B cell (primary cell): Measurements from ENCODE around the gene IRS1.

ENCODE experiments used
- EZH2 ChIP-seq: IDR thresholded peaks from 2 replicates; pipeline ENCODE4 v1.6.1; 2012; ENCODE audit warnings: borderline replicate concordance, low read depth, mild to moderate bottlenecking, moderate library complexity, low read length; ENCODE audit not compliant: insufficient read depth, poor library complexity, severe bottlenecking
- TF ChIP-seq, protein P1 (sequence below): fragments of 200-600 bp; IDR thresholded peaks from one replicate; pipeline ENCODE4 v1.8.0; 2022; ENCODE audit warnings: antibody characterized with exemption, mild to moderate bottlenecking

GRCh38 chr2:226791487-226792081 is 8.0 kb downstream of the IRS1 start:
- TF ChIP-seq, protein P1, sequence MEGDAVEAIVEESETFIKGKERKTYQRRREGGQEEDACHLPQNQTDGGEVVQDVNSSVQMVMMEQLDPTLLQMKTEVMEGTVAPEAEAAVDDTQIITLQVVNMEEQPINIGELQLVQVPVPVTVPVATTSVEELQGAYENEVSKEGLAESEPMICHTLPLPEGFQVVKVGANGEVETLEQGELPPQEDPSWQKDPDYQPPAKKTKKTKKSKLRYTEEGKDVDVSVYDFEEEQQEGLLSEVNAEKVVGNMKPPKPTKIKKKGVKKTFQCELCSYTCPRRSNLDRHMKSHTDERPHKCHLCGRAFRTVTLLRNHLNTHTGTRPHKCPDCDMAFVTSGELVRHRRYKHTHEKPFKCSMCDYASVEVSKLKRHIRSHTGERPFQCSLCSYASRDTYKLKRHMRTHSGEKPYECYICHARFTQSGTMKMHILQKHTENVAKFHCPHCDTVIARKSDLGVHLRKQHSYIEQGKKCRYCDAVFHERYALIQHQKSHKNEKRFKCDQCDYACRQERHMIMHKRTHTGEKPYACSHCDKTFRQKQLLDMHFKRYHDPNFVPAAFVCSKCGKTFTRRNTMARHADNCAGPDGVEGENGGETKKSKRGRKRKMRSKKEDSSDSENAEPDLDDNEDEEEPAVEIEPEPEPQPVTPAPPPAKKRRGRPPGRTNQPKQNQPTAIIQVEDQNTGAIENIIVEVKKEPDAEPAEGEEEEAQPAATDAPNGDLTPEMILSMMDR, result peak; percentile 67
- no peak for TF ChIP-seq EZH2
